IPS-18a (cell line): ENCODE data around the gene PTPRN2.
"Not testable (repeated sequence)": the region's sequence is repeated elsewhere in the genome, so short reads cannot be mapped to it uniquely, and the experiment has no call there.

Source experiments
- H3K27ac ChIP-seq: one replicate; pipeline ENCODE4 v1.5.1; 2013; ENCODE audit warnings: low read length
- H3K27me3 ChIP-seq: one replicate; pipeline ENCODE4 v1.6.1; 2013; ENCODE audit warnings: mild to moderate bottlenecking, low read length; ENCODE audit not compliant: control insufficient read depth, insufficient read depth
- H3K36me3 ChIP-seq: one replicate; pipeline ENCODE4 v1.6.1; 2013; ENCODE audit warnings: low read depth, low read length; ENCODE audit not compliant: control insufficient read depth
- H3K4me1 ChIP-seq: one replicate; pipeline ENCODE4 v1.6.1; 2013; ENCODE audit warnings: low read depth, low read length; ENCODE audit not compliant: control insufficient read depth
- H3K4me3 ChIP-seq: one replicate; pipeline ENCODE4 v1.5.1; 2013; ENCODE audit warnings: low read length
- H3K9ac ChIP-seq: one replicate; pipeline ENCODE4 v1.6.1; 2013; ENCODE audit warnings: mild to moderate bottlenecking, low read length, moderate library complexity
- H3K9me3 ChIP-seq: one replicate; pipeline ENCODE4 v1.6.1; 2013; ENCODE audit warnings: low read depth, low read length; ENCODE audit not compliant: control insufficient read depth

PTPRN2 gene

GRCh38 chr7:157936976-157937375, 650.6 kb downstream of the PTPRN2 start:
- Histone ChIP-seq H3K36me3 (no peaks in the 10 kb centered on the region), H3K27me3 (no peaks in the 10 kb centered on the region), H3K4me1 (no peaks in the 10 kb centered on the region), H3K4me3 (no peak overlapping the region), H3K9ac (no peak overlapping the region), H3K9me3 (peaks cover 6% of the 10 kb centered on the region), H3K27ac (no peak overlapping the region)

GRCh38 chr7:157935721-157936120, 651.9 kb downstream of the PTPRN2 start:
- not testable (repeated sequence) for H3K27ac ChIP-seq, H3K4me3 ChIP-seq, H3K4me1 ChIP-seq, H3K27me3 ChIP-seq, H3K36me3 ChIP-seq, H3K9ac ChIP-seq, H3K9me3 ChIP-seq

GRCh38 chr7:157933219-157934155, 654.1 kb downstream of the PTPRN2 start:
- H3K9ac ChIP-seq, H3K4me3 ChIP-seq, H3K36me3 ChIP-seq, H3K27me3 ChIP-seq, H3K9me3 ChIP-seq, H3K4me1 ChIP-seq, H3K27ac ChIP-seq: not testable (repeated sequence)

GRCh38 chr7:157932498-157933218, 655.0 kb downstream of the PTPRN2 start:
- no peak overlapping the region for H3K9ac ChIP-seq
- H3K4me3 ChIP-seq, result no peak overlapping the region
- H3K27ac ChIP-seq, result no peak overlapping the region
- H3K9me3 ChIP-seq, result peaks cover 6% of the 10 kb centered on the region
- H3K27me3 ChIP-seq, result no peaks in the 10 kb centered on the region
- peaks cover 8% of the 10 kb centered on the region for H3K4me1 ChIP-seq
- no peaks in the 10 kb centered on the region for H3K36me3 ChIP-seq

- Histone ChIP-seq H3K27me3 (no peaks in the 10 kb centered on the region), H3K4me3 (no peak overlapping the region), H3K36me3 (no peaks in the 10 kb centered on the region), H3K9me3 (peaks cover 6% of the 10 kb centered on the region), H3K9ac (no peak overlapping the region), H3K4me1 (peaks cover 8% of the 10 kb centered on the region), H3K27ac (no peak overlapping the region)
Measured at GRCh38 chr7:157930926-157931466, 656.6 kb downstream of the PTPRN2 start.

GRCh38 chr7:157930441-157930840, 657.2 kb downstream of the PTPRN2 start:
- Histone ChIP-seq H3K9me3 (peaks cover 6% of the 10 kb centered on the region), H3K27me3 (no peaks in the 10 kb centered on the region), H3K9ac (no peak overlapping the region), H3K4me3 (no peak overlapping the region), H3K27ac (no peak overlapping the region), H3K4me1 (peaks cover 8% of the 10 kb centered on the region), H3K36me3 (no peaks in the 10 kb centered on the region)

- Histone ChIP-seq H3K4me3 (no peak overlapping the region), H3K9ac (no peak overlapping the region), H3K27ac (no peak overlapping the region), H3K27me3 (no peaks in the 10 kb centered on the region), H3K36me3 (no peaks in the 10 kb centered on the region), H3K9me3 (peaks cover 6% of the 10 kb centered on the region), H3K4me1 (peaks cover 8% of the 10 kb centered on the region)
Measured at GRCh38 chr7:157929671-157930070, 658.0 kb downstream of the PTPRN2 start.

- Histone ChIP-seq H3K27me3 (no peaks in the 10 kb centered on the region), H3K4me3 (no peak overlapping the region), H3K9me3 (peaks cover 6% of the 10 kb centered on the region), H3K9ac (no peak overlapping the region), H3K4me1 (peaks cover 8% of the 10 kb centered on the region), H3K36me3 (no peaks in the 10 kb centered on the region), H3K27ac (no peak overlapping the region)
Measured at GRCh38 chr7:157928808-157929425, 658.7 kb downstream of the PTPRN2 start.

- no peak overlapping the region for H3K27ac ChIP-seq
- peaks cover 8% of the 10 kb centered on the region for H3K4me1 ChIP-seq
- H3K27me3 ChIP-seq, result no peaks in the 10 kb centered on the region
- no peak overlapping the region for H3K9ac ChIP-seq
- no peak overlapping the region for H3K4me3 ChIP-seq
- peaks cover 6% of the 10 kb centered on the region for H3K9me3 ChIP-seq
- no peaks in the 10 kb centered on the region for H3K36me3 ChIP-seq
Measured at GRCh38 chr7:157928171-157928794, 659.3 kb downstream of the PTPRN2 start.

- no peaks in the 10 kb centered on the region for H3K36me3 ChIP-seq
- no peaks in the 10 kb centered on the region for H3K27me3 ChIP-seq
- no peak overlapping the region for H3K4me3 ChIP-seq
- H3K9ac ChIP-seq, result no peak overlapping the region
- peaks cover 8% of the 10 kb centered on the region for H3K4me1 ChIP-seq
- H3K27ac ChIP-seq, result no peak overlapping the region
- peaks cover 2% of the 10 kb centered on the region for H3K9me3 ChIP-seq
Measured at GRCh38 chr7:157927313-157927925, 660.2 kb downstream of the PTPRN2 start.
